T-helper 22 cell (primary cell): ENCODE measurements around the gene ANKRD33B.
"Not testable (repeated sequence)": the region's sequence is repeated elsewhere in the genome, so short reads cannot be mapped to it uniquely, and the experiment has no call there.

Source experiments
- DNase-seq: peaks from one replicate; pipeline ENCODE4 v3.0.0-alpha.2; 2020; ENCODE audit warnings: low read depth

The ANKRD33B gene

GRCh38 chr5:10559151-10559550 lies 4.7 kb upstream of the ANKRD33B start:
- no peak for DNase-seq

- DNase-seq, result no peak
Measured at GRCh38 chr5:10559871-10560270, 4.0 kb upstream of the ANKRD33B start.

GRCh38 chr5:10562201-10563109 lies 1.4 kb upstream of the ANKRD33B start:
- DNase-seq, result no peak

GRCh38 chr5:10563110-10563944 lies 543 bp upstream of the ANKRD33B start:
- DNase-seq, result peak; percentile 39

- no peak for DNase-seq
Measured at GRCh38 chr5:10564838-10565784, 1.2 kb downstream of the ANKRD33B start.

- no peak for DNase-seq
Measured at GRCh38 chr5:10565785-10566542, 2.1 kb downstream of the ANKRD33B start.

- no peak for DNase-seq
Measured at GRCh38 chr5:10566543-10567068, 2.7 kb downstream of the ANKRD33B start.

GRCh38 chr5:10567121-10567591 lies 3.3 kb downstream of the ANKRD33B start:
- DNase-seq, result no peak

GRCh38 chr5:10567781-10568321 lies 4.0 kb downstream of the ANKRD33B start:
- DNase-seq, result no peak

- DNase-seq, result not testable (repeated sequence)
Measured at GRCh38 chr5:10570540-10570939, 6.7 kb downstream of the ANKRD33B start.

- no peak for DNase-seq
Measured at GRCh38 chr5:10572451-10572850, 8.6 kb downstream of the ANKRD33B start.

- no peak for DNase-seq
Measured at GRCh38 chr5:10573487-10574145, 9.7 kb downstream of the ANKRD33B start.

GRCh38 chr5:10574879-10575278 lies 11.0 kb downstream of the ANKRD33B start:
- not testable (repeated sequence) for DNase-seq

GRCh38 chr5:10576121-10576789 lies 12.4 kb downstream of the ANKRD33B start:
- DNase-seq, result no peak

- DNase-seq, result no peak
Measured at GRCh38 chr5:10576790-10577189, 12.9 kb downstream of the ANKRD33B start.

- no peak for DNase-seq
Measured at GRCh38 chr5:10577371-10578292, 13.8 kb downstream of the ANKRD33B start.

GRCh38 chr5:10578293-10578665 lies 14.4 kb downstream of the ANKRD33B start:
- DNase-seq, result no peak

- DNase-seq, result no peak
Measured at GRCh38 chr5:10578869-10579268, 15.0 kb downstream of the ANKRD33B start.
